Upper lobe of left lung (tissue), 6 donors: ENCODE results near the gene OSBP2. TPM values are rescaled to one million over a fixed set of nuclear protein-coding genes. Genes with fewer than 3 reads are reported as not detected.

ENCODE experiments used
- ATAC-seq, 2 donors: fragments of 200-7000 bp; cut with Tn5 transposase; one replicate each; pipeline ENCODE4 v1.9.1; 2022; ENCODE audit warnings: mild to moderate bottlenecking in 2 of 2, moderate library complexity in 2 of 2; ENCODE audit not compliant: low FRiP score in 2 of 2
- DNase-seq, 2 donors: peaks; one replicate each; pipeline ENCODE4 v3.0.0-alpha.2; 2019 to 2020
- H3K27ac ChIP-seq, 4 donors: fragments of 200-600 bp; sonication (generic); one replicate each; pipeline ENCODE4 v1.5.1; 2016 to 2019
- H3K27me3 ChIP-seq, 4 donors: fragments of 200-600 bp; sonication (generic); one replicate each; pipeline ENCODE4 v1.5.1; 2017 to 2019
- H3K36me3 ChIP-seq, 4 donors: fragments of 200-600 bp; sonication (generic); one replicate each; pipeline ENCODE4 v1.5.1; 2016 to 2019
- H3K4me1 ChIP-seq, 4 donors: fragments of 200-600 bp; sonication (generic); one replicate each; pipeline ENCODE4 v1.5.1; 2018 to 2019
- H3K4me3 ChIP-seq, 4 donors: fragments of 200-600 bp; sonication (generic); one replicate each; pipeline ENCODE4 v1.5.1; 2017 to 2019; ENCODE audit warnings: mild to moderate bottlenecking in 2 of 4, moderate library complexity in 1 of 4
- H3K9me3 ChIP-seq, 4 donors: fragments of 200-600 bp; sonication (generic); one replicate each; pipeline ENCODE4 v1.5.1; 2018 to 2019
- EP300 ChIP-seq, 4 donors: sonication (generic); formaldehyde crosslinking; IDR thresholded peaks; one replicate each; pipeline ENCODE4 v1.5.1; 2017; ENCODE audit warnings: antibody characterized with exemption in 4 of 4, control low read depth in 2 of 4
- POLR2A ChIP-seq, 4 donors: fragments of 450-650 bp; IDR thresholded peaks; one replicate each; pipeline ENCODE4 v1.5.1; 2016 to 2017; ENCODE audit warnings: antibody characterized with exemption in 4 of 4, mild to moderate bottlenecking in 2 of 4
- POLR2AphosphoS5 ChIP-seq, 2 donors: sonication (generic); formaldehyde crosslinking; IDR thresholded peaks; one replicate each; pipeline ENCODE4 v1.5.1; 2017; ENCODE audit warnings: antibody characterized with exemption in 2 of 2
- WGBS, 2 donors: methylation state at CpG; one replicate each; pipeline ENCODE4 v1.1.5; 2017 to 2018; 5-methylcytosine and 5-hydroxymethylcytosine counted together
- total RNA-seq, 6 donors: library from RNA; depleted of rRNA in 4 of 6; stranded (reverse); fragments of >200 nt in 4 of 6; gene quantifications; one replicate each; pipeline versions ENCODE4 v1.1.0 to v1.2.1, GENCODE V29; 2016 to 2021
- TF ChIP-seq, protein P1 (sequence below), 6 experiments: fragments of 450-650 bp in 4 of 6; fragments of 200-600 bp in 2 of 6; sonication (generic) in 2 of 6; IDR thresholded peaks; one replicate each; pipeline ENCODE4 v1.5.1; 2016 to 2019; ENCODE audit warnings: antibody characterized with exemption in 6 of 6
- donor health status: DM: no; HTN: no; CAD: no; lungs with moderate emphysema.
- donor health status: DM: no; HTN: yes; CAD: no; lungs with severe emphysema.

Gene OSBP2
- total RNA-seq, 6 donors from 2014 or later: 3.5 to 14.5 (median 5.0) TPM

GRCh38 chr22:30940685-30941362, 246.2 kb downstream of the OSBP2 start:
- no peaks in the 10 kb centered on the region for H3K27me3 ChIP-seq
- no peak overlapping the region for H3K27ac ChIP-seq
- 75 to 84% methylated on average over 6 to 7 of the region's 7 CpGs for WGBS, 2 donors
- peaks cover 50 to 100% (median 91%) of the 10 kb centered on the region in 4 donors for H3K36me3 ChIP-seq
- ATAC-seq (peak in 1 of 2 donors; percentile 21), DNase-seq (no peak)
- no peak for TF ChIP-seq POLR2A (IDR thresholded peaks at IDR 0.05)
- no peak for TF ChIP-seq POLR2AphosphoS5 (IDR thresholded peaks at IDR 0.05)
- TF ChIP-seq, protein P1, sequence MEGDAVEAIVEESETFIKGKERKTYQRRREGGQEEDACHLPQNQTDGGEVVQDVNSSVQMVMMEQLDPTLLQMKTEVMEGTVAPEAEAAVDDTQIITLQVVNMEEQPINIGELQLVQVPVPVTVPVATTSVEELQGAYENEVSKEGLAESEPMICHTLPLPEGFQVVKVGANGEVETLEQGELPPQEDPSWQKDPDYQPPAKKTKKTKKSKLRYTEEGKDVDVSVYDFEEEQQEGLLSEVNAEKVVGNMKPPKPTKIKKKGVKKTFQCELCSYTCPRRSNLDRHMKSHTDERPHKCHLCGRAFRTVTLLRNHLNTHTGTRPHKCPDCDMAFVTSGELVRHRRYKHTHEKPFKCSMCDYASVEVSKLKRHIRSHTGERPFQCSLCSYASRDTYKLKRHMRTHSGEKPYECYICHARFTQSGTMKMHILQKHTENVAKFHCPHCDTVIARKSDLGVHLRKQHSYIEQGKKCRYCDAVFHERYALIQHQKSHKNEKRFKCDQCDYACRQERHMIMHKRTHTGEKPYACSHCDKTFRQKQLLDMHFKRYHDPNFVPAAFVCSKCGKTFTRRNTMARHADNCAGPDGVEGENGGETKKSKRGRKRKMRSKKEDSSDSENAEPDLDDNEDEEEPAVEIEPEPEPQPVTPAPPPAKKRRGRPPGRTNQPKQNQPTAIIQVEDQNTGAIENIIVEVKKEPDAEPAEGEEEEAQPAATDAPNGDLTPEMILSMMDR (IDR thresholded peaks at IDR 0.05): no peak
- TF ChIP-seq EP300 (IDR thresholded peaks at IDR 0.05): no peak
- no peak overlapping the region for H3K4me3 ChIP-seq
- H3K9me3 ChIP-seq: no peaks in the 10 kb centered on the region
- no peaks in the 10 kb centered on the region for H3K4me1 ChIP-seq

- Histone ChIP-seq H3K27me3 (no peaks in the 10 kb centered on the region), H3K4me1 (no peaks in the 10 kb centered on the region), H3K36me3 (peaks cover 44 to 100% (median 91%) of the 10 kb centered on the region in 4 donors), H3K27ac (no peak overlapping the region), H3K9me3 (no peaks in the 10 kb centered on the region), H3K4me3 (no peak overlapping the region)
- ATAC-seq (no peak), DNase-seq (no peak)
- TF ChIP-seq EP300 (IDR thresholded peaks at IDR 0.05): no peak
- TF ChIP-seq, protein P1 (IDR thresholded peaks at IDR 0.05): no peak
- no peak for TF ChIP-seq POLR2A (IDR thresholded peaks at IDR 0.05)
- WGBS, 2 donors: 81 to 95% methylated on average over 8 to 11 of the region's 11 CpGs
Measured at GRCh38 chr22:30941363-30941740, 246.7 kb downstream of the OSBP2 start.

DNA sequence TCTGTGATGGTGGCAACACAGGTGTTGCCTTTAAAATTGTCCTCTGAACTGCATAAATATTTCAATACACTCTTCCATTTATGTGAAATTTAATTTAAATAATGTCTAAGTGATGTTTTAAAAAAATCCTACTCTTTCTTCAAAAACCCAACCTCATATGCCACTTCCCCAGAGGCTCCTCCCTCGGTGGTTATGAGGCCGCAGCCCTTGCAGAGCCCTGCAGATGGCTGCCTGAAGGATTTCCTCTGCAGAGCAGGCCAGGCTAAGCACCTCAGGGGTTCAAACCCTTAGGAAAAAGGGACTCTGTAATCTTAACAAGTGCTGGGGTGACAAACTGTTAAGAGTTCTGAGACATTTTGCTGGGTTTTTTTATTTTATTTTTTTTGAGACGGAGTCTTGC, 248.7 kb downstream of the OSBP2 start:
- TF ChIP-seq POLR2AphosphoS5 (IDR thresholded peaks at IDR 0.05): no peak
- no peak for TF ChIP-seq EP300 (IDR thresholded peaks at IDR 0.05)
- TF ChIP-seq, protein P1 (IDR thresholded peaks at IDR 0.05): no peak
- TF ChIP-seq POLR2A (IDR thresholded peaks at IDR 0.05): no peak
- WGBS, 2 donors: 71 to 72% methylated on average over 3 of the region's 3 CpGs
- ATAC-seq (no peak), DNase-seq (no peak)
- H3K36me3 ChIP-seq: peaks cover 31 to 96% (median 79%) of the 10 kb centered on the region in 4 donors
- H3K27ac ChIP-seq: no peak overlapping the region
- no peaks in the 10 kb centered on the region for H3K9me3 ChIP-seq
- H3K4me1 ChIP-seq: peaks cover 0 to 17% (median 6%) of the 10 kb centered on the region in 4 donors
- H3K4me3 ChIP-seq: no peak overlapping the region
- no peaks in the 10 kb centered on the region for H3K27me3 ChIP-seq

DNA sequence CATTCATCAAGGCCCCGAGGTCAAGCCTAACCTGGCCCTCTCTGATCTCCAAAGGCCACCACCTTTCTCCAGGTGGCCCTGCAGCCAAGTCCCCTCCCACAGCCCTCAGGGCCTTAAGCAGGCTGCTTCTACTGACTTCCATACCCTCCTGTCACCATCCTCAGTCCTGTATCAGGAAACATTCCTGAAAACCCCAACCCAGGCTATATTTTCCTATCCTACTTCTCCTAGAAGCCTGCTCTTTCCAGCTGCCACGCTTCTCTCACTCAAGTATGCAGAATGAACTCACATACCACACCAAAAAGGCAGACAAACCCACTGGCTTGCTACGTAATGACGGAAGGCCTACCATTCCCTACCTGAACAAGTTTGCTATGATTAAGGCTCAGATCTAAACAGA, 250.3 kb downstream of the OSBP2 start:
- DNase-seq (no peak), ATAC-seq (no peak)
- TF ChIP-seq POLR2AphosphoS5 (IDR thresholded peaks at IDR 0.05): no peak
- TF ChIP-seq, protein P1 (IDR thresholded peaks at IDR 0.05): no peak
- no peak for TF ChIP-seq POLR2A (IDR thresholded peaks at IDR 0.05)
- no peak for TF ChIP-seq EP300 (IDR thresholded peaks at IDR 0.05)
- Histone ChIP-seq H3K4me1 (peaks cover 0 to 18% (median 6%) of the 10 kb centered on the region in 4 donors), H3K4me3 (no peak overlapping the region), H3K9me3 (no peaks in the 10 kb centered on the region), H3K27me3 (no peaks in the 10 kb centered on the region), H3K27ac (no peak overlapping the region), H3K36me3 (peaks cover 28 to 96% (median 77%) of the 10 kb centered on the region in 4 donors)
- 96 to 97% methylated on average over 4 of the region's 4 CpGs for WGBS, 2 donors

DNA sequence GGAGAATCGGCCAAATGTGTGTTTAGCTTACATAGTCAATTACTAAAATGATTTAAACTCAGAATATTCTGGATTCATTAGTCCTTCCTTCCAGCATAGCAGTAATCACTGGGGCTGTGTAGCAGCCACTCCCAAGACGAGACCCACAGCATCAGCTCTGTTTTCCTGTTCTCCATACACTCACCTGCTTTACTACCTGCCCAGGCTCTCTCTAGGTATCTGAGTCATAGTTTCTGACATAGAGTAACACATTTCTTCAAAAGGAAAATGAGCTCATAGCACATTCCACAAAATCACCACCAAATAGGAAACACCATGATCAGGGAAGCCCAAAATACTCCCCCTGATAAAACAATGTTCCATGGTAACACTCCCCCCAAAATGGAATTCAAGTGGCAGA, 251.0 kb downstream of the OSBP2 start:
- peaks cover 0 to 18% (median 6%) of the 10 kb centered on the region in 4 donors for H3K4me1 ChIP-seq
- TF ChIP-seq POLR2A (IDR thresholded peaks at IDR 0.05) (no peak), POLR2AphosphoS5 (IDR thresholded peaks at IDR 0.05) (no peak), EP300 (IDR thresholded peaks at IDR 0.05) (no peak)
- TF ChIP-seq, protein P1 (IDR thresholded peaks at IDR 0.05): no peak
- H3K27me3 ChIP-seq: no peaks in the 10 kb centered on the region
- peaks cover 22 to 93% (median 71%) of the 10 kb centered on the region in 4 donors for H3K36me3 ChIP-seq
- 88 to 95% methylated on average over 2 of the region's 2 CpGs for WGBS, 2 donors
- H3K9me3 ChIP-seq: no peaks in the 10 kb centered on the region
- no peak for DNase-seq
- H3K27ac ChIP-seq: no peak overlapping the region
- H3K4me3 ChIP-seq: no peak overlapping the region
- no peak for ATAC-seq
